ENCODE data around the gene NAV3.

DNA sequence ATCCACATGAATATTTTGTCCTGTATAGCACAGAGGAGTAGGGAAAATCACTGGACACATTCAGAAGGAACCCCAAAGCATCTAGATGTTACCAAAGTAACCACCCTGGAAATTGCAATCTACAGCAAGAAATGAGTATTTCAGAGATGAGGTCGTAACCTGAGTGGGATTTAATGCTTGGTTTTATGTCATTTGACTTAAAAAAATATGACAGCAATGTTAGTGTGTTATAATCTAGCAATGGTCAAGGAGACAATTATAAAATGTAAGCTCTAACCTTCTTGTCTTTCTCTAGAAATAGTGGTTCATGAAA lies 256.6 kb downstream of the NAV3 start:
- TF ChIP-seq, protein P1, sequence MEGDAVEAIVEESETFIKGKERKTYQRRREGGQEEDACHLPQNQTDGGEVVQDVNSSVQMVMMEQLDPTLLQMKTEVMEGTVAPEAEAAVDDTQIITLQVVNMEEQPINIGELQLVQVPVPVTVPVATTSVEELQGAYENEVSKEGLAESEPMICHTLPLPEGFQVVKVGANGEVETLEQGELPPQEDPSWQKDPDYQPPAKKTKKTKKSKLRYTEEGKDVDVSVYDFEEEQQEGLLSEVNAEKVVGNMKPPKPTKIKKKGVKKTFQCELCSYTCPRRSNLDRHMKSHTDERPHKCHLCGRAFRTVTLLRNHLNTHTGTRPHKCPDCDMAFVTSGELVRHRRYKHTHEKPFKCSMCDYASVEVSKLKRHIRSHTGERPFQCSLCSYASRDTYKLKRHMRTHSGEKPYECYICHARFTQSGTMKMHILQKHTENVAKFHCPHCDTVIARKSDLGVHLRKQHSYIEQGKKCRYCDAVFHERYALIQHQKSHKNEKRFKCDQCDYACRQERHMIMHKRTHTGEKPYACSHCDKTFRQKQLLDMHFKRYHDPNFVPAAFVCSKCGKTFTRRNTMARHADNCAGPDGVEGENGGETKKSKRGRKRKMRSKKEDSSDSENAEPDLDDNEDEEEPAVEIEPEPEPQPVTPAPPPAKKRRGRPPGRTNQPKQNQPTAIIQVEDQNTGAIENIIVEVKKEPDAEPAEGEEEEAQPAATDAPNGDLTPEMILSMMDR (IDR thresholded peaks at IDR 0.05) = no peak
- TF ChIP-seq EP300 (IDR thresholded peaks at IDR 0.05) (no peak), POLR2A (IDR thresholded peaks at IDR 0.05) (no peak)
